Caco-2 (cell line): Measurements from ENCODE around the gene PARD3. TPM values are rescaled to one million over a fixed set of nuclear protein-coding genes. Genes with fewer than 3 reads are reported as not detected.

Source experiments
- BruUV-seq: library from RNA; stranded (reverse); fragments of 400-500 nt; replicated peaks from 2 replicates; lab custom pipeline; 2021; lab: Mats Ljungman, UMichigan
- CTCF ChIA-PET: fragments of 300-600 bp; sonication (Branson Sonifier 250); formaldehyde crosslinking; loops from one replicate; lab custom pipeline; 2022; ENCODE audit warnings: antibody characterized with exemption; lab: Charles Lee
- POLR2A ChIA-PET: fragments of 300-600 bp; sonication (Branson Sonifier 250); formaldehyde crosslinking; loops from one replicate; lab custom pipeline; 2022; ENCODE audit warnings: antibody characterized with exemption; lab: Charles Lee
- DNase-seq, 2 experiments: peaks; one replicate each; pipeline versions ENCODE4 v3.0.0 to v3.0.0-alpha.2; 2020 to 2022
- H3K27me3 ChIP-seq: replicated peaks from 2 replicates; pipeline ENCODE4 v1.6.0; 2011; ENCODE audit warnings: low read length; ENCODE audit not compliant: control insufficient read depth, insufficient read depth
- H3K36me3 ChIP-seq: 2 replicates; pipeline ENCODE4 v1.5.1; 2011; ENCODE audit warnings: low read length; ENCODE audit not compliant: control insufficient read depth, insufficient read depth
- H3K4me1 ChIP-seq: fragments of 250-450 bp; sonication (Bioruptor Pico); 2 replicates; pipeline ENCODE4 v1.5.1; 2020; ENCODE audit warnings: mild to moderate bottlenecking
- H3K4me3 ChIP-seq: 2 replicates; pipeline ENCODE4 v1.5.1; 2011; ENCODE audit warnings: low read depth, mild to moderate bottlenecking, control low read depth, low read length
- H3K9me3 ChIP-seq: fragments of 250-450 bp; sonication (Bioruptor Pico); 2 replicates; pipeline ENCODE4 v1.5.1; 2020; ENCODE audit warnings: mild to moderate bottlenecking, moderate library complexity
- H3K27ac Mint-ChIP-seq: one replicate; pipeline ENCODE4 v1.8.0; 2022; ENCODE audit warnings: mixed read lengths; ENCODE audit not compliant: unreplicated experiment
- H3K27me3 Mint-ChIP-seq: one replicate; pipeline ENCODE4 v1.8.0; 2022; ENCODE audit warnings: mixed read lengths; ENCODE audit not compliant: insufficient read depth, unreplicated experiment
- H3K36me3 Mint-ChIP-seq: one replicate; pipeline ENCODE4 v1.8.0; 2022; ENCODE audit warnings: mild to moderate bottlenecking, mixed read lengths; ENCODE audit not compliant: insufficient read depth, unreplicated experiment
- H3K4me1 Mint-ChIP-seq: one replicate; pipeline ENCODE4 v1.8.0; 2022; ENCODE audit warnings: low read depth, mixed read lengths; ENCODE audit not compliant: unreplicated experiment
- H3K4me3 Mint-ChIP-seq: one replicate; pipeline ENCODE4 v1.8.0; 2022; ENCODE audit warnings: mild to moderate bottlenecking, moderate library complexity, mixed read lengths; ENCODE audit not compliant: unreplicated experiment
- H3K9me3 Mint-ChIP-seq: one replicate; pipeline ENCODE4 v1.8.0; 2022; ENCODE audit warnings: mixed read lengths; ENCODE audit not compliant: unreplicated experiment
- intact Hi-C: fragments of 100-400 bp; cut with micrococcal nuclease; formaldehyde crosslinking; loops from one replicate; pipeline ENCODE4 v1.10.0; 2022; ENCODE audit not compliant: unreplicated experiment
- total RNA-seq: library from RNA; stranded (reverse); gene quantifications from 2 replicates; pipeline ENCODE4 v1.2.3, GENCODE V29; 2022
- TF ChIP-seq, protein P1 (sequence below), 2 experiments: fragments of 200-600 bp in 1 of 2; IDR thresholded peaks; 1 replicate in 1 of 2; 2 replicates in 1 of 2; pipeline versions ENCODE4 v1.5.1 to v1.8.0; 2011 to 2022; ENCODE audit warnings: antibody characterized with exemption in 1 of 2, control low read depth in 1 of 2, inconsistent platforms in 1 of 2, low read depth in 1 of 2, low read length in 1 of 2, mild to moderate bottlenecking in 1 of 2, moderate library complexity in 1 of 2; ENCODE audit not compliant: insufficient read depth in 1 of 2, severe bottlenecking in 1 of 2, unreplicated experiment in 1 of 2

Gene PARD3
- total RNA-seq, 1 experiment from 2014 or later: 80.7 TPM

DNA sequence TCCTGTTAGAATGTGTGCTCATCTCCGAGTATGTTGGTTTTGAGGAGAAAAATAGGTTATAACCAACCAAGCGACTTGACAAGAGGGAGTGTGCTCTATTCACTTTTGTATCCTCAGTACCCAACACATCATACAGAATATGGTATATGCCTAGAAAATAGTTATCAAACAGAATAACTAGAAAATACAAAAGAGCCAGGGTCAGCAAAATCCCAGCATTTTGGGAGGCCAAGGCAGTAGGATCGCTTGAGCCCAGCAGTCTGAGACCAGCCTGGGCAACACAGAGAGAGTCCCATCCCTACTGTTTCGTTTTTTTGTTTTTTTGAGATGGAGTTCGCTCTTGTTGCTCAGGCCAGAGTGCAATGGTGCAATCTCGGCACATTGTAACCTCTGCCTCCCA lies 257.9 kb downstream of the PARD3 start:
- Histone ChIP-seq H3K9me3 (no peaks in the 10 kb centered on the region), H3K4me1 (0 out of 2 replicates have a peak, but pooled peaks cover 4% of the 10 kb centered on the region), H3K4me3 (no peak overlapping the region), H3K27me3 (no peaks in the 10 kb centered on the region), H3K36me3 (no peaks in the 10 kb centered on the region)
- DNase-seq: no peak
- peaks cover 16% of the 10 kb centered on the region for H3K4me1 Mint-ChIP-seq
- intact Hi-C loops: no loop called here
- POLR2A ChIA-PET: no interaction called here
- CTCF ChIA-PET: no interaction called here
- no peaks in the 10 kb centered on the region for H3K27me3 Mint-ChIP-seq
- no peak overlapping the region for H3K27ac Mint-ChIP-seq
- no peaks in the 10 kb centered on the region for H3K36me3 Mint-ChIP-seq
- no TSS peak for BruUV-seq
- TF ChIP-seq, protein P1, sequence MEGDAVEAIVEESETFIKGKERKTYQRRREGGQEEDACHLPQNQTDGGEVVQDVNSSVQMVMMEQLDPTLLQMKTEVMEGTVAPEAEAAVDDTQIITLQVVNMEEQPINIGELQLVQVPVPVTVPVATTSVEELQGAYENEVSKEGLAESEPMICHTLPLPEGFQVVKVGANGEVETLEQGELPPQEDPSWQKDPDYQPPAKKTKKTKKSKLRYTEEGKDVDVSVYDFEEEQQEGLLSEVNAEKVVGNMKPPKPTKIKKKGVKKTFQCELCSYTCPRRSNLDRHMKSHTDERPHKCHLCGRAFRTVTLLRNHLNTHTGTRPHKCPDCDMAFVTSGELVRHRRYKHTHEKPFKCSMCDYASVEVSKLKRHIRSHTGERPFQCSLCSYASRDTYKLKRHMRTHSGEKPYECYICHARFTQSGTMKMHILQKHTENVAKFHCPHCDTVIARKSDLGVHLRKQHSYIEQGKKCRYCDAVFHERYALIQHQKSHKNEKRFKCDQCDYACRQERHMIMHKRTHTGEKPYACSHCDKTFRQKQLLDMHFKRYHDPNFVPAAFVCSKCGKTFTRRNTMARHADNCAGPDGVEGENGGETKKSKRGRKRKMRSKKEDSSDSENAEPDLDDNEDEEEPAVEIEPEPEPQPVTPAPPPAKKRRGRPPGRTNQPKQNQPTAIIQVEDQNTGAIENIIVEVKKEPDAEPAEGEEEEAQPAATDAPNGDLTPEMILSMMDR (IDR thresholded peaks at IDR 0.05; ENCODE audit: insufficient read depth in 1 of 2, low read depth in 1 of 2, low read length in 1 of 2, severe bottlenecking in 1 of 2, unreplicated experiment in 1 of 2): no peak
- H3K9me3 Mint-ChIP-seq: no peaks in the 10 kb centered on the region
- no peak overlapping the region for H3K4me3 Mint-ChIP-seq

DNA sequence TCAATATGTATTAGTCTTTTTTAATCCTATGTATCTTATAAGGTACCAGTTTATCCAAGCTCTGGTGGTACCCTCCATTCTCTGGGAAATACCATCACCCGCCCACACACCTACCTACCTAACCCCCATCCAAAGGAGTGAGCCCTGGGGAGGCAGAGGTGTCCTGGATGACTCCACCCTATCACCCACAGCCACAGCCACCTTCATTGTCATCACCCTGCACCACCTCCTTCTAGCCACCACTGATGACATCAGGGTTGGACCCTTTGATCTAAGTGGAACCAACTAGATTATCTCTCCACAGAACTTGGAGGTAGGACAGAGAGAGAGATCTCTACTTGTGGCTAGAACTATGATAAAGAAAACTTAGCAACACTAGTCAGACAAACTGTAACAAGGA lies 259.4 kb downstream of the PARD3 start:
- H3K4me1 ChIP-seq: 0 out of 2 replicates have a peak, but pooled peaks cover 4% of the 10 kb centered on the region
- H3K36me3 ChIP-seq: no peaks in the 10 kb centered on the region
- TF ChIP-seq, protein P1 (IDR thresholded peaks at IDR 0.05; ENCODE audit: insufficient read depth in 1 of 2, low read depth in 1 of 2, low read length in 1 of 2, severe bottlenecking in 1 of 2, unreplicated experiment in 1 of 2): no peak
- no peak for DNase-seq
- Mint-ChIP-seq H3K4me1 (peaks cover 16% of the 10 kb centered on the region), H3K9me3 (no peaks in the 10 kb centered on the region), H3K27me3 (no peaks in the 10 kb centered on the region), H3K36me3 (no peaks in the 10 kb centered on the region), H3K4me3 (no peak overlapping the region), H3K27ac (no peak overlapping the region)
- intact Hi-C loops: no loop called here
- ChIA-PET POLR2A (no interaction called here), CTCF (no interaction called here)
- no peaks in the 10 kb centered on the region for H3K9me3 ChIP-seq
- no TSS peak for BruUV-seq
- H3K4me3 ChIP-seq: no peak overlapping the region
- no peaks in the 10 kb centered on the region for H3K27me3 ChIP-seq

GRCh38 chr10:34553747-34554146 lies 261.3 kb downstream of the PARD3 start:
- peaks cover 14% of the 10 kb centered on the region for H3K4me1 Mint-ChIP-seq
- intact Hi-C loops: no loop called here
- Histone ChIP-seq H3K4me3 (no peak overlapping the region), H3K27me3 (no peaks in the 10 kb centered on the region), H3K9me3 (no peaks in the 10 kb centered on the region), H3K36me3 (no peaks in the 10 kb centered on the region), H3K4me1 (0 out of 2 replicates have a peak, but pooled peaks cover 4% of the 10 kb centered on the region)
- H3K9me3 Mint-ChIP-seq: no peaks in the 10 kb centered on the region
- CTCF ChIA-PET: no interaction called here
- H3K27me3 Mint-ChIP-seq: no peaks in the 10 kb centered on the region
- BruUV-seq: no TSS peak
- peaks cover 5% of the 10 kb centered on the region for H3K36me3 Mint-ChIP-seq
- POLR2A ChIA-PET: no interaction called here
- no peak for DNase-seq
- TF ChIP-seq, protein P1 (IDR thresholded peaks at IDR 0.05; ENCODE audit: insufficient read depth in 1 of 2, low read depth in 1 of 2, low read length in 1 of 2, severe bottlenecking in 1 of 2, unreplicated experiment in 1 of 2): no peak
- H3K4me3 Mint-ChIP-seq: no peak overlapping the region
- H3K27ac Mint-ChIP-seq: no peak overlapping the region
